ENCODE data around the gene PRKAR1A.

- TF ChIP-seq POLR2A (IDR thresholded peaks at IDR 0.05) (no peak), CTCF (IDR thresholded peaks at IDR 0.05) (no peak), POLR2AphosphoS5 (IDR thresholded peaks at IDR 0.05; ENCODE audit: insufficient read depth in 1 of 2, low read depth in 1 of 2) (no peak)
Measured at GRCh38 chr17:68511254-68511670, 968 bp upstream of the PRKAR1A start.

Measured in vagina (tissue), 2 donors.